Heart right ventricle (tissue), 16 donors: ENCODE results near the gene C4BPB. TPM values are rescaled to one million over a fixed set of nuclear protein-coding genes. Genes with fewer than 3 reads are reported as not detected.

Experiments used
- ATAC-seq, 8 donors: fragments of 200-7000 bp; cut with Tn5 transposase; one replicate each; pipeline ENCODE4 v1.9.1; 2020; ENCODE audit warnings: mild to moderate bottlenecking in 8 of 8, moderate library complexity in 8 of 8, moderate number of reproducible peaks in 1 of 8
- DNase-seq, 2 donors: peaks; one replicate each; pipeline ENCODE4 v3.0.0-alpha.2; 2020
- H3K27ac ChIP-seq, 10 donors: fragments of 200-600 bp; sonication (generic) in 2 of 10; one replicate each; pipeline versions ENCODE4 v1.5.0 to v1.8.0; 2020 to 2022; ENCODE audit warnings: mild to moderate bottlenecking in 3 of 10
- H3K27me3 ChIP-seq, 7 donors: fragments of 200-600 bp; one replicate each; pipeline ENCODE4 v1.8.0; 2021 to 2022; ENCODE audit warnings: mild to moderate bottlenecking in 2 of 7
- H3K36me3 ChIP-seq, 9 donors: fragments of 200-600 bp; sonication (generic) in 1 of 9; one replicate each; pipeline versions ENCODE4 v1.5.0 to v1.8.0; 2020 to 2022; ENCODE audit warnings: mild to moderate bottlenecking in 2 of 9
- H3K4me1 ChIP-seq, 9 donors: fragments of 200-600 bp; sonication (generic) in 1 of 9; one replicate each; pipeline versions ENCODE4 v1.5.0 to v1.8.0; 2020 to 2022; ENCODE audit warnings: mild to moderate bottlenecking in 4 of 9
- H3K4me3 ChIP-seq, 10 donors: fragments of 200-600 bp; sonication (generic) in 2 of 10; one replicate each; pipeline versions ENCODE4 v1.5.0 to v1.8.0; 2020 to 2022; ENCODE audit warnings: mild to moderate bottlenecking in 7 of 10, moderate library complexity in 2 of 10
- H3K9me3 ChIP-seq, 11 donors: fragments of 200-600 bp in 10 of 11; sonication (generic) in 2 of 11; one replicate each; pipeline versions ENCODE4 v1.5.0 to v1.8.0; 2013 to 2022; ENCODE audit warnings: mild to moderate bottlenecking in 2 of 11, control low read depth in 1 of 11, moderate library complexity in 1 of 11
- WGBS, 2 donors: extraction: QIAGEN DNeasy Blood & Tissue Kit; methylation state at CpG; one replicate each; pipeline ENCODE4 v1.1.7; 2013; ENCODE audit warnings: inconsistent platforms in 1 of 2; 5-methylcytosine and 5-hydroxymethylcytosine counted together
- intact Hi-C, 10 donors: fragments of 100-400 bp; cut with DNase I; formaldehyde crosslinking; loops; one replicate each; pipeline versions ENCODE4 v1.11.1 to v1.14.2; 2022
- polyA plus RNA-seq, 2 donors: library from polyadenylated mRNA; stranded (reverse); fragments of 200-250 nt; gene quantifications; one replicate each; pipeline ENCODE4 v1.2.3, GENCODE V29; 2013
- total RNA-seq, 10 donors: library from RNA; stranded (reverse); fragmentation: NEBNext Ultra II Directional in 3 of 10; extraction: Animal tissue kit (Norgen Biotek cat#: 25700) in 3 of 10; gene quantifications; one replicate each; pipeline versions ENCODE4 v1.2.1 to v1.2.4, GENCODE V29; 2021 to 2023
- TF ChIP-seq, protein P1 (sequence below), 9 donors: fragments of 200-600 bp; sonication (generic) in 2 of 9; IDR thresholded peaks; one replicate each; pipeline versions ENCODE4 v1.5.0 to v1.8.0; 2021 to 2022; ENCODE audit warnings: antibody characterized with exemption in 9 of 9, mild to moderate bottlenecking in 5 of 9, moderate library complexity in 1 of 9
- donor health status: Arrhythmogenic right ventricular cardiomyopathy.
- donor health status: ischemic (EF 13 %, LVEDD 7.1; RV severe dilation, severe dysfunction).
- donor health status: healthy with polysubstance abuse.
- donor health status: DM: no; HTN: yes; CAD: no.
- donor health status: DM: no; HTN: no; CAD: no.
- donor health status: ischemic (EF 25% LVEDD 6.9; RV normal size, moderate dysfunction).
- donor health status: ischemic (EF 25% LVEDD 5.7; RV mildly dilated, moderate dysfunction).
- donor health status: healthy.
- donor health status: DM: yes; HTN: yes; CAD: no.
- donor health status: Ischemic cardiomyopathy.
- donor health status: ischemic (EF 35%, LVEDD 5.7; RV mildly dilated, moderate dysfunction).
- donor health status: nonischemic (EF 11% LVEDD 7.7; RV severe dilation, severe dysfunction).
- donor health status: DM: yes; HTN: yes; CAD: no.
- donor health status: PGD.
- donor health status: ischemic (EF 29% LVEDD 5.4; RV normal size, mild dysfunction).
- donor health status: nonischemic (EF 23%, LVEDD 6.1; RV moderate dilation, normal function).

Gene C4BPB
- total and polyA plus RNA-seq, 12 donors: 0.06 to 1.7 (median 0.53) TPM; not detected in 8

DNA sequence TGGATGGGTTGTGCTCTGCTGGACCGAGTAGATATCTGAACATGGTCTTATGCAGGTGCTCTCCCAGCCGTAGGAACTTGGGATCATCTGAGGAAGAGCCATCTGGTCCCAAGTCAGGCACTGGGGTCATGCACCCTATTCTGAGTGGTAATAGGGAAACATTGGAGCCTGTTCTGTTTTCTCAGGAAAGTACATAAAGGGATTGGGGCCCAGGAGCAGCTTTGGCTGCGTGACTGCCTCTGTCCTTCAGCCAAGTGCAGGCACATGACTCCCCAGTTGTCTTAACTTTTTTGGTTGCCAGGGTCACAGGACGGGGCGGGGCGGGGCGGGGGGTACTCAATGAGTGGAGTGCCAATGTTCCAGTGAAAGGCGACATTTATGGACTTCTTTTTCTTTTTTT is 24.1 kb upstream of the C4BPB start:
- H3K4me3 ChIP-seq: peak overlapping the region in 3 of 10 donors; percentile 26 to 39 (median 30)
- H3K36me3 ChIP-seq: peaks cover 0 to 95% (median 23%) of the 10 kb centered on the region in 9 donors
- no peaks in the 10 kb centered on the region for H3K9me3 ChIP-seq
- H3K27me3 ChIP-seq: no peaks in the 10 kb centered on the region
- 43 to 63% methylated on average over 8 of the region's 8 CpGs for WGBS, 2 donors
- DNase-seq (peak; percentile 32 to 46), ATAC-seq (peak; percentile 57 to 91 (median 78))
- peaks cover 2 to 68% (median 20%) of the 10 kb centered on the region in 9 donors for H3K4me1 ChIP-seq
- intact Hi-C loops: no loop called here
- H3K27ac ChIP-seq: peak overlapping the region in 9 of 10 donors; percentile 16 to 82 (median 61)
- TF ChIP-seq, protein P1, sequence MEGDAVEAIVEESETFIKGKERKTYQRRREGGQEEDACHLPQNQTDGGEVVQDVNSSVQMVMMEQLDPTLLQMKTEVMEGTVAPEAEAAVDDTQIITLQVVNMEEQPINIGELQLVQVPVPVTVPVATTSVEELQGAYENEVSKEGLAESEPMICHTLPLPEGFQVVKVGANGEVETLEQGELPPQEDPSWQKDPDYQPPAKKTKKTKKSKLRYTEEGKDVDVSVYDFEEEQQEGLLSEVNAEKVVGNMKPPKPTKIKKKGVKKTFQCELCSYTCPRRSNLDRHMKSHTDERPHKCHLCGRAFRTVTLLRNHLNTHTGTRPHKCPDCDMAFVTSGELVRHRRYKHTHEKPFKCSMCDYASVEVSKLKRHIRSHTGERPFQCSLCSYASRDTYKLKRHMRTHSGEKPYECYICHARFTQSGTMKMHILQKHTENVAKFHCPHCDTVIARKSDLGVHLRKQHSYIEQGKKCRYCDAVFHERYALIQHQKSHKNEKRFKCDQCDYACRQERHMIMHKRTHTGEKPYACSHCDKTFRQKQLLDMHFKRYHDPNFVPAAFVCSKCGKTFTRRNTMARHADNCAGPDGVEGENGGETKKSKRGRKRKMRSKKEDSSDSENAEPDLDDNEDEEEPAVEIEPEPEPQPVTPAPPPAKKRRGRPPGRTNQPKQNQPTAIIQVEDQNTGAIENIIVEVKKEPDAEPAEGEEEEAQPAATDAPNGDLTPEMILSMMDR (IDR thresholded peaks at IDR 0.05): no peak

DNA sequence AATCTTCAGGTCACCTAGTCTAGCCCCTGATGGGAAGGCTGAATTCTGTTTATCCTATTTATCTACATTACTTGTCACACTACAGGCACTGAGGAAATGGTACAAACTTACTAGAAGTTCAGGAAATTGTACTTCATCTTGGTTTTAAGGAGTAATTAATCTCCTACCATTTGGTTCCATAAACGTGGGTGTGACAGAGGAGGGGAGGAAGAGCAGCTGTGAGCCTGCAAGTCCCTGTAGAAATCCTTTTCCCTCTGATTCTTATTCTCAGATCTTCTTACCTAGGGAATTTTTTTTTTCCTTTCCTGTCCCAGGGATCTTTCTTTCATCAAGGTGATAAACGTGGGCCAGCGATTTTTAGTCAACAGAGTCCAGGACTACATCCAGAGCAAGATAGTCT is 21.5 kb upstream of the C4BPB start:
- peak overlapping the region in 3 of 10 donors; percentile 26 to 39 (median 30) for H3K4me3 ChIP-seq
- TF ChIP-seq, protein P1 (IDR thresholded peaks at IDR 0.05): no peak
- H3K36me3 ChIP-seq: peaks cover 0 to 99% (median 30%) of the 10 kb centered on the region in 9 donors
- intact Hi-C loops: no loop called here
- WGBS, 2 donors: 55 to 61% methylated on average over 3 of the region's 3 CpGs
- no peak for ATAC-seq
- peak overlapping the region in 6 of 10 donors; percentile 4 to 82 (median 32) for H3K27ac ChIP-seq
- peaks cover 2 to 82% (median 21%) of the 10 kb centered on the region in 9 donors for H3K4me1 ChIP-seq
- no peaks in the 10 kb centered on the region for H3K27me3 ChIP-seq
- DNase-seq: no peak
- no peaks in the 10 kb centered on the region for H3K9me3 ChIP-seq

DNA sequence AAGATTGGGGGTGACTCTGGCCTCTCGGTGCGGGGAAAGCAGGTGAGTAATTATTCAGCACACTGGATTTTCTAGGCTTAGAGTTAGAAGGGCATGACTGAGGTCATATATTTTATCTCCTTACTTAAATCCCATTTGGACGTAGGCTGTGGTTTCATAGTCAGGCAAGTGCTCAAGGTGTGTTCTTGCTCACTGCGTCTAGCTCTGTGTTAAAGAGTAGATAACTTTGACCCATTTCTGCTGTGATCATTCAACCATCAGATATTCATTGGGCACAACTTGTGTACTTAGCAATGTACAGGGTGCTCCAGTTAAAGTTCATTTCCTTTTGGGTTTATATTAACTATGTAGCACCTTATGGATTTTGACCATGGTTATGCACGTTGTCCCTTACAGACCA is 21.0 kb upstream of the C4BPB start:
- Histone ChIP-seq H3K4me1 (peaks cover 2 to 86% (median 21%) of the 10 kb centered on the region in 9 donors), H3K36me3 (peaks cover 0 to 99% (median 30%) of the 10 kb centered on the region in 9 donors), H3K27me3 (no peaks in the 10 kb centered on the region), H3K4me3 (no peak overlapping the region), H3K9me3 (no peaks in the 10 kb centered on the region), H3K27ac (peak overlapping the region in 5 of 10 donors; percentile 22 to 82 (median 79))
- DNase-seq: no peak
- TF ChIP-seq, protein P1 (IDR thresholded peaks at IDR 0.05): no peak
- intact Hi-C loops: no loop called here
- no peak for ATAC-seq
- 70 to 80% methylated on average over 5 of the region's 5 CpGs for WGBS, 2 donors

DNA sequence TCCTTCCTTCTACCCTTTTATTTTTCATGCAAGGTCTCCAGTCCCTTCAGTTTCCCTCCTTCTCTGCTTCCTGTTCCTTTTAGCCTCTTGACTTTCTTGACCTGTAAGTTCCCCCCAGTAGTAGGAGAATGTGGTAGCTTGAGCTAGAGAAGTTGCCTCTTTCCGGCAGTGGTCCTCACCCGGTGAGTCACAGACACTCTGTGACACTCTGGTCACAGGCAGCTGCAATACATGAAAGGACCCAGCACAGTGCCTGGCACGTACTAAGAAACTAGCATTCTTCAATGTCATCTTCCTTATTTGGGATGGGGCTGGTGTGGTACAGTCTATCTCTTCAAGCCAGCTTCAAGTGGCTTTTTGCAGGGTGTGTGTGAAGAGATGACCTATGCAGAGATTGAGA is 19.6 kb upstream of the C4BPB start:
- WGBS, 2 donors: 70 to 72% methylated on average over 3 of the region's 3 CpGs
- DNase-seq: no peak
- Histone ChIP-seq H3K27ac (peak overlapping the region in 8 of 10 donors; percentile 26 to 80 (median 68)), H3K4me1 (peaks cover 2 to 89% (median 26%) of the 10 kb centered on the region in 9 donors), H3K36me3 (peaks cover 0 to 100% (median 28%) of the 10 kb centered on the region in 9 donors), H3K27me3 (no peaks in the 10 kb centered on the region), H3K9me3 (no peaks in the 10 kb centered on the region), H3K4me3 (no peak overlapping the region)
- TF ChIP-seq, protein P1 (IDR thresholded peaks at IDR 0.05): no peak
- intact Hi-C loops: no loop called here
- ATAC-seq: peak in 6 of 8 donors; percentile 25 to 66 (median 40)
